HG03520 (cell line): ENCODE results near the gene CHRND.

ENCODE experiments used
- ATAC-seq: cut with Tn5 transposase; IDR thresholded peaks from one replicate; pipeline ENCODE4 v1.9.1; 2021; ENCODE audit warnings: mild to moderate bottlenecking, moderate library complexity; ENCODE audit not compliant: unreplicated experiment

CHRND gene

GRCh38 chr2:232502911-232503808 lies 22.8 kb upstream of the CHRND start:
- no peak for ATAC-seq

GRCh38 chr2:232503809-232504323 lies 22.1 kb upstream of the CHRND start:
- no peak for ATAC-seq

- no peak for ATAC-seq
These were observed 21.5 kb upstream of the CHRND start for GRCh38 chr2:232504438-232504837.

- ATAC-seq: no peak
These were observed 20.1 kb upstream of the CHRND start for GRCh38 chr2:232505856-232506255.

- no peak for ATAC-seq
These were observed 19.3 kb upstream of the CHRND start for GRCh38 chr2:232506709-232507108.

- ATAC-seq: no peak
These were observed 17.7 kb upstream of the CHRND start for GRCh38 chr2:232508251-232508650.

GRCh38 chr2:232511336-232511890 lies 14.5 kb upstream of the CHRND start:
- ATAC-seq: no peak

- no peak for ATAC-seq
These were observed 13.4 kb upstream of the CHRND start for GRCh38 chr2:232512602-232513001.

GRCh38 chr2:232513353-232513752 lies 12.6 kb upstream of the CHRND start:
- ATAC-seq: no peak

- ATAC-seq: no peak
These were observed 10.3 kb upstream of the CHRND start for GRCh38 chr2:232515639-232516038.

GRCh38 chr2:232516551-232516950 lies 9.4 kb upstream of the CHRND start:
- no peak for ATAC-seq

- no peak for ATAC-seq
These were observed 7.1 kb upstream of the CHRND start for GRCh38 chr2:232518844-232519243.

- no peak for ATAC-seq
These were observed 6.2 kb upstream of the CHRND start, which contains the start of gene PRSS56 for GRCh38 chr2:232519581-232520438. Gene PRSS56 (plus strand): TSS chr2:232520388. CDS start chr2:232520599, 211 bp downstream.

- no peak for ATAC-seq
These were observed 5.5 kb upstream of the CHRND start for GRCh38 chr2:232520489-232520888.

- ATAC-seq: no peak
These were observed 4.9 kb upstream of the CHRND start for GRCh38 chr2:232521098-232521497.

GRCh38 chr2:232521959-232522622 lies 3.9 kb upstream of the CHRND start:
- no peak for ATAC-seq

GRCh38 chr2:232522623-232523401 lies 3.1 kb upstream of the CHRND start:
- no peak for ATAC-seq

- no peak for ATAC-seq
These were observed 2.6 kb upstream of the CHRND start for GRCh38 chr2:232523402-232523681.

GRCh38 chr2:232523682-232524597 lies 2.0 kb upstream of the CHRND start:
- no peak for ATAC-seq
